Cardiac muscle cell (in vitro differentiated cells and primary cell): ENCODE results near the gene C10orf143. TPM values are rescaled to one million over a fixed set of nuclear protein-coding genes. Genes with fewer than 3 reads are reported as not detected.

ENCODE experiments used
- DNase-seq, 2 donors: peaks; one replicate each; pipeline versions ENCODE4 v3.0.0 to v3.0.0-alpha.2; 2010 to 2017; ENCODE audit warnings: low read depth in 1 of 2, low spot score in 1 of 2
- H3K27ac ChIP-seq: fragments of 200-600 bp; sonication (generic); 2 replicates; pipeline ENCODE4 v1.5.1; 2016
- H3K27me3 ChIP-seq: fragments of 200-600 bp; sonication (generic); 2 replicates; pipeline ENCODE4 v1.6.0; 2016; ENCODE audit warnings: control low read depth
- H3K36me3 ChIP-seq: fragments of 200-600 bp; sonication (generic); 2 replicates; pipeline ENCODE4 v1.5.1; 2016; ENCODE audit warnings: control low read depth
- H3K4me1 ChIP-seq: fragments of 200-600 bp; sonication (generic); 2 replicates; pipeline ENCODE4 v1.8.1; 2017; ENCODE audit warnings: low read depth, mild to moderate bottlenecking, mixed run types
- H3K4me3 ChIP-seq: fragments of 200-600 bp; sonication (generic); 2 replicates; pipeline ENCODE4 v1.5.1; 2016; ENCODE audit warnings: mild to moderate bottlenecking
- H3K9me3 ChIP-seq: fragments of 200-600 bp; sonication (generic); 2 replicates; pipeline ENCODE4 v1.5.1; 2017; ENCODE audit warnings: low read depth, mild to moderate bottlenecking, control low read depth
- polyA plus RNA-seq: library from polyadenylated mRNA; unstranded; fragments of >200 nt; fragmentation: Nextera tagmentation; extraction: Ambion mirVana; gene quantifications from 2 replicates; pipeline ENCODE4 v1.2.1, GENCODE V29; 2016
- total RNA-seq: library from RNA; depleted of rRNA; stranded (reverse); fragments of >200 nt; gene quantifications from 2 replicates; pipeline ENCODE4 v1.2.3, GENCODE V29; 2016
- TF ChIP-seq, protein P1 (sequence below): IDR thresholded peaks from 2 replicates; pipeline ENCODE4 v1.5.1; 2012; ENCODE audit warnings: low read depth, mild to moderate bottlenecking, low read length

Gene C10orf143
- total and polyA plus RNA-seq, 2 experiments from 2014 or later, result 1.1 to 5.7 TPM

DNA sequence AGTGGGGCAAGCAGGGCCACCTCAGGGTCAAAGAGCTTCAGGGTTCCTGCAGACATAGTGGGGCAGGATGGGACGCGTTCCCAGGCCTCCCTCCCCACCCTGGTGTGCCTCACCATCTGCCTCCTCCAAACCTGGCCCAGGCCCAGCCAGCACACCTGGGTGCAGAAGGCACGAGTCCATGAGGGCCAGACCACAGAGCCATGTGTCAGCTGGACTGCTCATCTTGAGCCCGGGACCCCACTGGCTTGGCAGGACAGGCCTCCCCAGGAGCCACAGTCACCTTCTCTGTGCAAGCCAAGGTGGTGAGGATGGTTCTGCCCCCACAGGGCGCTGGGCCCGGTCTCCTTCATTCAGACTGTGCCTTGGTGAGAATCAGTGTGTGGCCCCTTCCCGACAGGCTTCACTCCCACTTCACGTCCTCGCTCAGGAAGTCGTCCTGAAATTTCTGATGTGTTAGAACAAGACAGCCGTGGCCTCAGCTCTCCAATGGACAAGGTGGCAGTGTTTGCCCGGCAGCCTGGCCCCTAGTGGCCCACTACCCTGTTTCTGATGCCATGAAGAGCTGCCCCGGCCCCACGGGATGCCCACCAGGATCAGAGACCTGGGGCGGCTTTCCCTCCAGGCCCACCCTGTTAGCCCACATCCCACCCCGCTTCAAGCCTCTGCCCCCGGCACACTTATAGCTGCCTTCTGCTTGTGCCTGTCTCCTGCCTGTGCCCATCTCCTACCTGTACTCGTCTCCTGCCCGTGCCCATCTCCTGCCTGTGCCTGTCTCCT, 87.0 kb downstream of the C10orf143 start:
- no peaks in the 10 kb centered on the region for H3K4me1 ChIP-seq
- H3K27ac ChIP-seq, result no peak overlapping the region
- H3K4me3 ChIP-seq, result no peak overlapping the region
- TF ChIP-seq, protein P1, sequence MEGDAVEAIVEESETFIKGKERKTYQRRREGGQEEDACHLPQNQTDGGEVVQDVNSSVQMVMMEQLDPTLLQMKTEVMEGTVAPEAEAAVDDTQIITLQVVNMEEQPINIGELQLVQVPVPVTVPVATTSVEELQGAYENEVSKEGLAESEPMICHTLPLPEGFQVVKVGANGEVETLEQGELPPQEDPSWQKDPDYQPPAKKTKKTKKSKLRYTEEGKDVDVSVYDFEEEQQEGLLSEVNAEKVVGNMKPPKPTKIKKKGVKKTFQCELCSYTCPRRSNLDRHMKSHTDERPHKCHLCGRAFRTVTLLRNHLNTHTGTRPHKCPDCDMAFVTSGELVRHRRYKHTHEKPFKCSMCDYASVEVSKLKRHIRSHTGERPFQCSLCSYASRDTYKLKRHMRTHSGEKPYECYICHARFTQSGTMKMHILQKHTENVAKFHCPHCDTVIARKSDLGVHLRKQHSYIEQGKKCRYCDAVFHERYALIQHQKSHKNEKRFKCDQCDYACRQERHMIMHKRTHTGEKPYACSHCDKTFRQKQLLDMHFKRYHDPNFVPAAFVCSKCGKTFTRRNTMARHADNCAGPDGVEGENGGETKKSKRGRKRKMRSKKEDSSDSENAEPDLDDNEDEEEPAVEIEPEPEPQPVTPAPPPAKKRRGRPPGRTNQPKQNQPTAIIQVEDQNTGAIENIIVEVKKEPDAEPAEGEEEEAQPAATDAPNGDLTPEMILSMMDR, result no peak
- no peaks in the 10 kb centered on the region for H3K9me3 ChIP-seq
- H3K36me3 ChIP-seq, result no peaks in the 10 kb centered on the region
- DNase-seq, result no peak
- H3K27me3 ChIP-seq, result no peaks in the 10 kb centered on the region

DNA sequence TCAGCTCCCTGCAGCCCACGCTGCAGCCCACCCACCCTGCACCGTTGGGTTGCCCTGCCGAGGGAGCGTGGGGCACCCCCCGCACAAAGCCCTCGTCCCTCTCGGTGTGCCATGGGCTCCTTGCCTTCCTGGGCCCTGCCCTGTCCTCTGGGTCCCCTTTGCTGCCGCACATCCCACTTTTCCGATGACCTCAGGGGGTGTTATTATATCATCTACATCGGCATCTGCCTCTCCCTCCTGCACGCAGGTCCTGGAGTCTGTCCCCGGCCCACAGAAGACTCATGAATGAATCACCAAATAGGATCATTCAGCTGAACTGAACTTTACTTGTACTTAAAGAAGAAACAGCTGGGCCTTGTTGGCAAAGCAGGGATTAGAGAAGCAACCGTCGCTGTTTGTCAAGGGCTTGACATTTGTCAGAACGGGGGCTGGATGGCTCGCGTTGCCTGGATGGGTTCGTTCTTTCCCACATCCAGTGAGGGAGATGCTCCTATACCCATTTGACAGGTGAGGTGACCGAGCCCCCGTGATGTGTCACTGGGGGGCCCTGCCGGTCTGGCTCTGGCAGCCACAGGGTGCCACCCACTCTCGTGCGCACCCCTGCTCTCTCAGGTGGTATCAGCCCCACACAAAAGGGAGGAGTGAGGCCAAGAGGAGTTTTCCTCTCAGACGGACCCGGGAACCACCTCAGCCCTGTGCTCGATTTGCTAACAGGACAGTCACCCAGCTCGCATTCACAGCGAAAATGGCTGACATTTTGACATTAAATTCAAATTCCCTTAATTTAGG, 87.9 kb downstream of the C10orf143 start:
- Histone ChIP-seq H3K27me3 (no peaks in the 10 kb centered on the region), H3K4me1 (no peaks in the 10 kb centered on the region), H3K9me3 (no peaks in the 10 kb centered on the region), H3K27ac (no peak overlapping the region), H3K36me3 (no peaks in the 10 kb centered on the region), H3K4me3 (no peak overlapping the region)
- TF ChIP-seq, protein P1, result no peak
- DNase-seq, result peak in 1 of 2 donors; percentile 17

DNA sequence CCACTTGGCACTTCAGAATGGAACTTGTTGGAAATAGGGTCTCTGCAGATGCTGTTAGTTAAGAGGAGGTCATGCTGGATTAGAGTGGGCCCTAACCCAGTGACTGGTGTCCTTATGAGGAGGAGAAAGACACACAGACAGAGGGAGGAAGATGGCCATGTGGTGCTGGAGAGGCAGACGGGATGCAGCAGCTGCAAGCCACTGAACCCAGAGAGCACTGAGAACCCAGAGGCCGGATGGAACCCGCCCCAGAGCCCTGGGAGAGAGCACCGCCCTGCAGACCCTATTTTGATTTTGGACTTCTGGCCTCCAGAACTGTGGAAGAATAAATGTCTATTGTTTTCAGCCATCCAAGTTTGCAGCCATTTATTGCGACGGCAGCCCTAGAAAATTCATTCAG, 88.5 kb downstream of the C10orf143 start:
- no peaks in the 10 kb centered on the region for H3K36me3 ChIP-seq
- DNase-seq, result no peak
- H3K27me3 ChIP-seq, result no peaks in the 10 kb centered on the region
- TF ChIP-seq, protein P1, result no peak
- no peak overlapping the region for H3K27ac ChIP-seq
- no peak overlapping the region for H3K4me3 ChIP-seq
- H3K9me3 ChIP-seq, result no peaks in the 10 kb centered on the region
- no peaks in the 10 kb centered on the region for H3K4me1 ChIP-seq

DNA sequence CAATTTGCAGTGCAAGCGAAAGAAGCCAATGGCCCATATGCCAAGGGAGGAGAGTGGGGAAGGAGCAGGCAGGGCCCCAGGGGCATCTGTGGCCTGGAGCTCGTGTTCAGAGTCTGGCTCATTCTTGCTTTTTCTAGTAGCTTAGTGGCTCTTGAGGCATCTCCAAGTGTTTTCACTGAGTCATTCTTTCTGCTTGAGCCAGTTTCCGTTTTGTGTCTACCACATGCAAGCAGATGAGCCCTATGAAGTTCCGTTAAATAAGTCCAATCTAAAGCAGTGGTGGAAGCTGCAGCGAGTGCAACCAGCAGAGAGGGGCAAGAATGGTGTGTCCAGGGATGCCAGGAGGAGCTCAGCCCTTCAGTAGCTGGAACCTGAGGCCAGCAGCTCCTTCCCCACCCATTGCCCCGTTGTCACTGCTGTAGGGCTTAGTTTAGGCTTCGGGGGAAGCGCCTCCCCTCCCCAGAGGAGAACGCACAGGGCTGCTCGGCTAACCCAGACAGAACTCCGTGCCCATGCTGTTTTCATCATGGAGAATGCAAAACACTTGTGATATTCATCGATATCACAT, 89.2 kb downstream of the C10orf143 start:
- H3K4me3 ChIP-seq, result no peak overlapping the region
- no peak overlapping the region for H3K27ac ChIP-seq
- H3K36me3 ChIP-seq, result no peaks in the 10 kb centered on the region
- DNase-seq, result peak in 1 of 2 donors; percentile 74
- TF ChIP-seq, protein P1, result no peak
- no peaks in the 10 kb centered on the region for H3K4me1 ChIP-seq
- no peaks in the 10 kb centered on the region for H3K9me3 ChIP-seq
- no peaks in the 10 kb centered on the region for H3K27me3 ChIP-seq

DNA sequence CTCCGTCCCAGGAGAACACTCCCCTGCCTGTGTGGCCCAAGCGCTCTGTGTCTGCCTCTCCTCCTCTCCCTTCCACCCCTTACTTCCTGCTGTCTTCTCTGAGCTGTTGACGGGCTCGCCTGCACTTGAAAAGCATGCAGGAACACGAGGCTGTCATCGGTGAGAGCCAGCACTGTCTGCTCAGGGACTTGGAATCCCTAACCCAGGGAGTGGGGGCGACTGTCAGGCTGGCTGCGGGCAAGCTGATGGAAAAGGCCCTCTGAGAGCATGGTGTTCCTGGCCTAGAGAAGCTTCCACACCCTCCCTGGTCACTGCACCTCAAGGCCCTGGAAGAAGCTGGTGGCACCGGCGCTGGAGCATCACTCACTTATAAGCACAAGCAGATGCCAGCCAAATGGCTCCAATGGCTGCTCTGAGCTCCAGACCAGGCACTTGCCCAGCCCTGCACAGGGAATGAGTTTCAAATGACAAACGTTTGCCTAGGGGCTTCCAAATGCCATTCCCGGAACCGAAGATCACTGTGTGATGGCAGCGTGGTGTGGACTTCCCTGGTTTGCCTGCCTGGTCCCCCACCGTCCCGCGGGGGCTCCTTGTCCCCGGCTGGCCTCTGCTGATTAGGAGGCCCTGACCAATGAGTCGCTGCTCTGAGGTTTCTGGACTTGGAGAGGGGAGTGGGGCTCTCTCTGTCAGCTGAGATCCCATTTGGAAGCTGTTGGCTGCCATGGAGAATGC, 89.8 kb downstream of the C10orf143 start:
- Histone ChIP-seq H3K27ac (no peak overlapping the region), H3K9me3 (no peaks in the 10 kb centered on the region), H3K4me3 (no peak overlapping the region), H3K4me1 (no peaks in the 10 kb centered on the region), H3K36me3 (no peaks in the 10 kb centered on the region), H3K27me3 (no peaks in the 10 kb centered on the region)
- DNase-seq, result peak; percentile 14 to 19
- TF ChIP-seq, protein P1, result no peak
